HepG2 (cell line): ENCODE results near the gene ADPRHL1. TPM values are rescaled to one million over a fixed set of nuclear protein-coding genes. Genes with fewer than 3 reads are reported as not detected.

ENCODE experiments used
- ATAC-seq: fragments of 200-7000 bp; cut with Tn5 transposase; 3 replicates; pipeline ENCODE4 v1.9.1; 2020; ENCODE audit warnings: mild to moderate bottlenecking, moderate library complexity
- BruUV-seq: library from RNA; stranded (reverse); fragments of 400-500 nt; replicated peaks from 2 replicates; lab custom pipeline; 2021; lab: Mats Ljungman, UMichigan
- CTCF ChIA-PET: fragments of 300-600 bp; formaldehyde crosslinking; extraction: SDS; loops from one replicate; lab custom pipeline; 2021; ENCODE audit warnings: low total read pairs, inconsistent platforms, low intra/inter-chr PET ratio; lab: Yijun Ruan, JAX
- POLR2A ChIA-PET: fragments of 350-600 bp; sonication (Branson Sonifier 250); formaldehyde crosslinking; loops from one replicate; lab custom pipeline; 2020; ENCODE audit warnings: antibody characterized with exemption, inconsistent platforms; lab: Yijun Ruan, JAX
- DNase-seq: peaks from one replicate; pipeline ENCODE4 v3.0.0-alpha.2; 2015; ENCODE audit warnings: low spot score
- FAIRE-seq: peaks from 3 replicates; lab custom pipeline; 2011; peaks lifted over from hg19 to GRCh38; lab: Jason Lieb, UNC
- H2AFZ ChIP-seq: one replicate; pipeline ENCODE4 v1.6.1; 2011; ENCODE audit warnings: low read length, inconsistent platforms
- H3K27ac ChIP-seq: fragments of 300-600 bp; 3 replicates; pipeline ENCODE4 v1.8.0; 2011; ENCODE audit warnings: mixed run types, mild to moderate bottlenecking, mixed read lengths, low read length, inconsistent platforms; ENCODE audit not compliant: insufficient read depth; ENCODE audit errors: extremely low read length
- H3K27me3 ChIP-seq, 2 experiments: fragments of 200-600 bp in 1 of 2; 2 replicates in 1 of 2; 3 replicates in 1 of 2; pipeline versions ENCODE4 v1.6.0 to v1.8.0; 2011; ENCODE audit warnings: low read length in 2 of 2, mild to moderate bottlenecking in 2 of 2, moderate library complexity in 2 of 2, inconsistent platforms in 1 of 2; ENCODE audit not compliant: insufficient read depth in 2 of 2, control insufficient read depth in 1 of 2
- H3K36me3 ChIP-seq, 2 experiments: fragments of 200-600 bp in 1 of 2; replicated peaks in 1 of 2; 2 replicates in 1 of 2; 3 replicates in 1 of 2; pipeline versions ENCODE4 v1.5.1 to v1.8.0; 2011; ENCODE audit warnings: low read length in 2 of 2, inconsistent platforms in 1 of 2; ENCODE audit not compliant: insufficient read depth in 2 of 2, control insufficient read depth in 1 of 2
- H3K4me1 ChIP-seq: 2 replicates; pipeline ENCODE4 v1.5.1; 2012; ENCODE audit warnings: low read length, inconsistent platforms; ENCODE audit not compliant: insufficient read depth
- H3K4me2 ChIP-seq: 2 replicates; pipeline ENCODE4 v1.6.0; 2011; ENCODE audit warnings: low read depth, low read length, inconsistent platforms
- H3K4me3 ChIP-seq, 3 experiments: fragments of 200-600 bp in 1 of 3; sonication (generic), shearing (Covaris generic) in 1 of 3; replicated peaks in 1 of 3; 2 replicates each; pipeline ENCODE4 v1.5.1; 2011 to 2016; ENCODE audit warnings: low read length in 3 of 3, inconsistent platforms in 2 of 3, low read depth in 2 of 3, mild to moderate bottlenecking in 2 of 3, control low read depth in 1 of 3, mixed read lengths in 1 of 3; ENCODE audit not compliant: insufficient read depth in 1 of 3
- H3K79me2 ChIP-seq: one replicate; pipeline ENCODE4 v1.6.1; 2011; ENCODE audit warnings: low read length, inconsistent platforms; ENCODE audit not compliant: insufficient read depth
- H3K9ac ChIP-seq: 2 replicates; pipeline ENCODE4 v1.6.0; 2011; ENCODE audit warnings: mild to moderate bottlenecking, low read depth, low read length, inconsistent platforms; ENCODE audit not compliant: insufficient read depth
- H3K9me3 ChIP-seq: 2 replicates; pipeline ENCODE4 v1.5.1; 2012; ENCODE audit warnings: mild to moderate bottlenecking, low read length
- H4K20me1 ChIP-seq: 2 replicates; pipeline ENCODE4 v1.6.0; 2011; ENCODE audit warnings: inconsistent platforms, mild to moderate bottlenecking, low read length, moderate library complexity; ENCODE audit not compliant: insufficient read depth
- DR1 ChIP-seq: sonication (generic); formaldehyde crosslinking; IDR thresholded peaks from 2 replicates; pipeline ENCODE4 v1.8.0; 2021; ENCODE audit warnings: mild to moderate bottlenecking, missing genetic modification reagents, inconsistent platforms
- ETV5 ChIP-seq: IDR thresholded peaks from 2 replicates; pipeline ENCODE4 v1.6.1; 2018; ENCODE audit warnings: missing biosample characterization, missing genetic modification reagents, inconsistent platforms, borderline replicate concordance
- JARID2 ChIP-seq: sonication (generic); formaldehyde crosslinking; IDR thresholded peaks from 2 replicates; pipeline ENCODE4 v1.8.1; 2023; ENCODE audit warnings: missing genetic modification reagents, inconsistent platforms; ENCODE audit not compliant: insufficient replicate concordance
- JUNB ChIP-seq: sonication (generic); formaldehyde crosslinking; IDR thresholded peaks from 2 replicates; pipeline ENCODE4 v1.8.0; 2022; ENCODE audit warnings: missing genetic modification reagents, mild to moderate bottlenecking, borderline replicate concordance
- KDM4B ChIP-seq: sonication (generic); formaldehyde crosslinking; IDR thresholded peaks from 2 replicates; pipeline ENCODE4 v1.4.0; 2020; ENCODE audit warnings: missing genetic modification reagents
- MEIS2 ChIP-seq: sonication (generic); formaldehyde crosslinking; IDR thresholded peaks from 2 replicates; pipeline ENCODE4 v1.9.0; 2021; ENCODE audit warnings: mild to moderate bottlenecking, missing genetic modification reagents
- NFYB ChIP-seq: sonication (generic); formaldehyde crosslinking; IDR thresholded peaks from 2 replicates; pipeline ENCODE4 v1.4.0; 2020; ENCODE audit warnings: missing genetic modification reagents
- ONECUT2 ChIP-seq: sonication (generic); formaldehyde crosslinking; IDR thresholded peaks from 2 replicates; pipeline ENCODE4 v1.4.0; 2020; ENCODE audit warnings: missing genetic modification reagents
- RFX1 ChIP-seq: fragments of 450-650 bp; IDR thresholded peaks from 2 replicates; pipeline ENCODE4 v1.6.1; 2017
- SMAD3 ChIP-seq: sonication (generic); formaldehyde crosslinking; IDR thresholded peaks from 2 replicates; pipeline ENCODE4 v1.4.0; 2020; ENCODE audit warnings: missing genetic modification reagents
- SMARCC2 ChIP-seq: fragments of 450-650 bp; IDR thresholded peaks from 2 replicates; pipeline ENCODE4 v1.6.1; 2017; ENCODE audit warnings: antibody characterized with exemption, mild to moderate bottlenecking
- SP1 ChIP-seq, 2 experiments: fragments of 450-650 bp in 1 of 2; sonication (generic) in 1 of 2; formaldehyde crosslinking in 1 of 2; IDR thresholded peaks; 2 replicates each; pipeline versions ENCODE4 v1.4.0 to v1.6.1; 2016 to 2020; ENCODE audit warnings: missing genetic modification reagents in 1 of 2
- ZKSCAN8 ChIP-seq: IDR thresholded peaks from 2 replicates; pipeline ENCODE4 v1.6.1; 2016; ENCODE audit warnings: borderline replicate concordance, missing genetic modification reagents, missing compliant biosample characterization
- ZNF547 ChIP-seq: sonication (generic); formaldehyde crosslinking; IDR thresholded peaks from 2 replicates; pipeline ENCODE4 v1.5.1; 2020; ENCODE audit warnings: mild to moderate bottlenecking, missing genetic modification reagents
- ZNF569 ChIP-seq: sonication (generic); formaldehyde crosslinking; IDR thresholded peaks from 2 replicates; pipeline ENCODE4 v1.5.0; 2020; ENCODE audit warnings: mild to moderate bottlenecking, missing genetic modification reagents, moderate library complexity, borderline replicate concordance
- ZNF749 ChIP-seq: sonication (generic); formaldehyde crosslinking; IDR thresholded peaks from 2 replicates; pipeline ENCODE4 v1.8.0; 2022; ENCODE audit warnings: mild to moderate bottlenecking, missing genetic modification reagents, moderate library complexity, borderline replicate concordance
- ZNF768 ChIP-seq: sonication (generic); formaldehyde crosslinking; IDR thresholded peaks from 2 replicates; pipeline ENCODE4 v1.4.0; 2020; ENCODE audit warnings: missing genetic modification reagents
- ZNF782 ChIP-seq: sonication (generic); formaldehyde crosslinking; IDR thresholded peaks from 2 replicates; pipeline ENCODE4 v1.4.0; 2020; ENCODE audit warnings: missing genetic modification reagents, mild to moderate bottlenecking, borderline replicate concordance
- ZSCAN21 ChIP-seq: sonication (generic); formaldehyde crosslinking; IDR thresholded peaks from 2 replicates; pipeline ENCODE4 v1.8.0; 2022; ENCODE audit warnings: mild to moderate bottlenecking, missing genetic modification reagents, moderate library complexity, borderline replicate concordance
- WGBS: methylation state at CpG from one replicate; pipeline ENCODE4 v1.1.6; 2017; ENCODE audit warnings: low lambda C conversion rate; 5-methylcytosine and 5-hydroxymethylcytosine counted together
- in situ Hi-C: cut with HindIII; loops from 2 replicates; pipeline ENCODE4 v1.10.0; 2017; ENCODE audit warnings: low pct_unique_long_range_greater_than_20kb; ENCODE audit not compliant: extremely low pct_ligation_motif_present
- intact Hi-C: fragments of 100-400 bp; cut with micrococcal nuclease; formaldehyde crosslinking; loops from one replicate; pipeline ENCODE4 v1.10.0; 2022; ENCODE audit not compliant: unreplicated experiment
- polyA plus RNA-seq, 8 experiments: library from polyadenylated mRNA; depleted of rRNA in 3 of 8; stranded (reverse) in 7 of 8; unstranded in 1 of 8; fragments of >200 nt; fragmentation: Illumina TruSeq in 4 of 8; extraction: Trizol in 4 of 8; gene quantifications; 2 replicates each; pipeline versions ENCODE4 v1.2.1 to v1.2.3, GENCODE V29; 2011 to 2016; ENCODE audit warnings: low read depth in 4 of 8, missing spikeins in 1 of 8, mixed read lengths in 1 of 8; ENCODE audit not compliant: insufficient read depth in 1 of 8
- total RNA-seq, 5 experiments: library from RNA; depleted of rRNA; stranded (reverse); fragments of >200 nt; fragmentation: Illumina TruSeq; extraction: Trizol; gene quantifications; 2 replicates each; pipeline ENCODE4 v1.2.3, GENCODE V29; 2016; ENCODE audit warnings: low read depth in 1 of 5
- TF ChIP-seq, protein P1 (sequence below): sonication (generic); formaldehyde crosslinking; IDR thresholded peaks from 2 replicates; pipeline ENCODE4 v1.5.1; 2020; ENCODE audit warnings: missing genetic modification reagents, mild to moderate bottlenecking, borderline replicate concordance
- TF ChIP-seq, protein P2 (sequence below): sonication (generic); formaldehyde crosslinking; IDR thresholded peaks from 2 replicates; pipeline ENCODE4 v1.8.0; 2022; ENCODE audit warnings: mild to moderate bottlenecking, missing genetic modification reagents; ENCODE audit not compliant: insufficient replicate concordance
- TF ChIP-seq, protein P3 (sequence below): sonication (generic); formaldehyde crosslinking; IDR thresholded peaks from 2 replicates; pipeline ENCODE4 v1.4.0; 2020; ENCODE audit warnings: missing genetic modification reagents, borderline replicate concordance

ADPRHL1 gene
- total and polyA plus RNA-seq, 2 of the 13 experiments (the other 11 are each of a cell fraction or from before 2014, with no cell fraction given), result 0.34 to 0.40 TPM

DNA sequence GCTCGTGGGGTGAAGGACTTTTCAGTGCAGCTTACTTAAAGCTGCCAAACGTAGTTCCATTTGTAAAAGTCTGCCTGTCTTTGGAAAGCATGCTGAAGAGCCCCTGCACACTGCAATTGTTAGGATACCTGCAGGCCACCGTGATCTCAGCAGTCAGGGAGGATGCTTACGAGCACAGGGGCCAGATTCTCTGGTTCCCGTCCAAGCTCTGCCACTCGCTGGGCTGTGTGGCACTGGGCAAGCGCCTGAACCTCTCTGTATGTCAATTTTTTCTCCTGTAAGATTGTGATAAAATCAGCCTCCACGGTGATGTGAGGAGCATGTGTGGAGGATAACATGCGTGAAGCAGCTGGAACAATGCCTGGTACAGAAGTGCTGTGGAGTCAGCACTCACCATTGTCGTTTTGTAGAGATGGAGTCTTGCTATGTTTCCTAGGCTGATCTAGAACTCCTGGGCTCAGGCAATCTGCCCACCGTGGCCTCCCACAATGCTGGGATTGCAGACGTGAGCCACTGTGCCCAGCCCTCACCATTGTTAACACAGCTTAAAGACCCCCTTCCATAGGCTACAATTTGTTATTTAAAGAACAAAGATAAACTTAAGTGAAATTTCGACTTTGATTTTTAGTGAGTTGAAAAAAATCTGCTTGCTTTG is 3.5 kb downstream of the ADPRHL1 start:
- ChIA-PET POLR2A (interaction anchor here (1.0 to 1.5 kb wide), 2 partner anchors 12 to 43 kb away, joined by 3 to 4 read pairs; no protein-coding TSS in a partner anchor), CTCF (no interaction called here)
- FAIRE-seq (no peak), ATAC-seq (peak; percentile 8), DNase-seq (no peak)
- Histone ChIP-seq H3K4me2 (peak overlapping the region; percentile 91), H3K36me3 (no peaks in the 10 kb centered on the region), H3K4me3 (peak overlapping the region; percentile 53 to 77 (median 75)), H3K79me2 (no peaks in the 10 kb centered on the region), H3K27me3 (no peaks in the 10 kb centered on the region), H4K20me1 (no peaks in the 10 kb centered on the region), H3K4me1 (peaks cover 40% of the 10 kb centered on the region), H3K27ac (peak overlapping the region; percentile 91), H2AFZ (no peak overlapping the region), H3K9ac (peak overlapping the region; percentile 70), H3K9me3 (no peaks in the 10 kb centered on the region)
- 46% methylated on average over 11 of the region's 13 CpGs for WGBS
- BruUV-seq, result TSS peak; percentile 92
- intact Hi-C loops (loop anchor here (5.0 kb wide), 1 partner anchor 53 kb away; no protein-coding TSS in a partner anchor), in situ Hi-C loops (loop anchor here (5.0 kb wide), 1 partner anchor 43 kb away; no protein-coding TSS in a partner anchor)
- TF ChIP-seq JARID2 (CRISPR knock-in tag), result no peak
- 0 out of 2 replicates have a peak, but pooled peaks have one; percentile 3 for TF ChIP-seq ZSCAN21 (CRISPR knock-in tag)
- no peak for TF ChIP-seq KDM4B (CRISPR knock-in tag)
- TF ChIP-seq ZKSCAN8, result no peak
- no peak for TF ChIP-seq SMARCC2
- TF ChIP-seq RFX1, result no peak
- TF ChIP-seq ZNF768 (CRISPR knock-in tag), result peak; percentile 81; the same call in 1 of the 2 replicates
- TF ChIP-seq JUNB (CRISPR knock-in tag), result no peak
- TF ChIP-seq ZNF569 (CRISPR knock-in tag), result no peak
- 0 out of 2 replicates have a peak, but pooled peaks have one; percentile 1 for TF ChIP-seq ZNF749
- TF ChIP-seq, protein P1, sequence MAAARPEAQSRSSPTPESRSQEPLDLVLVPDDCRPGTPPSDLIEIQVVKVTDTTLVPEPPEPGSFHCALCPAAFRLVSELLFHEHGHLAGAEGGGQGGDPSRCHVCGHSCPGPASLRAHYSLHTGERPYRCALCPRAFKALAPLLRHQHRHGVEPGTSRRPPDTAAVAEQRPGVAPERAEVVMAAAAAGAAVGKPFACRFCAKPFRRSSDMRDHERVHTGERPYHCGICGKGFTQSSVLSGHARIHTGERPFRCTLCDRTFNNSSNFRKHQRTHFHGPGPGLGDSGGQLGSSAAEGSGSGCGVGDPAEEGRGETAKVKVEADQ (CRISPR knock-in tag), result no peak
- TF ChIP-seq, protein P2, sequence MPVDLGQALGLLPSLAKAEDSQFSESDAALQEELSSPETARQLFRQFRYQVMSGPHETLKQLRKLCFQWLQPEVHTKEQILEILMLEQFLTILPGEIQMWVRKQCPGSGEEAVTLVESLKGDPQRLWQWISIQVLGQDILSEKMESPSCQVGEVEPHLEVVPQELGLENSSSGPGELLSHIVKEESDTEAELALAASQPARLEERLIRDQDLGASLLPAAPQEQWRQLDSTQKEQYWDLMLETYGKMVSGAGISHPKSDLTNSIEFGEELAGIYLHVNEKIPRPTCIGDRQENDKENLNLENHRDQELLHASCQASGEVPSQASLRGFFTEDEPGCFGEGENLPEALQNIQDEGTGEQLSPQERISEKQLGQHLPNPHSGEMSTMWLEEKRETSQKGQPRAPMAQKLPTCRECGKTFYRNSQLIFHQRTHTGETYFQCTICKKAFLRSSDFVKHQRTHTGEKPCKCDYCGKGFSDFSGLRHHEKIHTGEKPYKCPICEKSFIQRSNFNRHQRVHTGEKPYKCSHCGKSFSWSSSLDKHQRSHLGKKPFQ (CRISPR knock-in tag), result no peak
- no peak for TF ChIP-seq ZNF547 (CRISPR knock-in tag)
- TF ChIP-seq SMAD3, result no peak
- TF ChIP-seq DR1 (CRISPR knock-in tag), result no peak
- TF ChIP-seq NFYB, result no peak
- no peak for TF ChIP-seq ETV5
- TF ChIP-seq, protein P3, sequence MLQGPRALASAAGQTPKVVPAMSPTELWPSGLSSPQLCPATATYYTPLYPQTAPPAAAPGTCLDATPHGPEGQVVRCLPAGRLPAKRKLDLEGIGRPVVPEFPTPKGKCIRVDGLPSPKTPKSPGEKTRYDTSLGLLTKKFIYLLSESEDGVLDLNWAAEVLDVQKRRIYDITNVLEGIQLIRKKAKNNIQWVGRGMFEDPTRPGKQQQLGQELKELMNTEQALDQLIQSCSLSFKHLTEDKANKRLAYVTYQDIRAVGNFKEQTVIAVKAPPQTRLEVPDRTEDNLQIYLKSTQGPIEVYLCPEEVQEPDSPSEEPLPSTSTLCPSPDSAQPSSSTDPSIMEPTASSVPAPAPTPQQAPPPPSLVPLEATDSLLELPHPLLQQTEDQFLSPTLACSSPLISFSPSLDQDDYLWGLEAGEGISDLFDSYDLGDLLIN, result no peak
- TF ChIP-seq ZNF782, result no peak
- no peak for TF ChIP-seq ONECUT2 (CRISPR knock-in tag)
- no peak for TF ChIP-seq SP1 (IDR thresholded peaks at IDR 0.05)
- no peak for TF ChIP-seq SP1 (CRISPR knock-in tag; IDR thresholded peaks at IDR 0.05)
- 0 out of 2 replicates have a peak, but pooled peaks have one; percentile 11 for TF ChIP-seq MEIS2 (CRISPR knock-in tag)
